Psoas muscle (tissue), 8 donors: ENCODE measurements around the gene ZNF654. TPM values are rescaled to one million over a fixed set of nuclear protein-coding genes. Genes with fewer than 3 reads are reported as not detected.
A peak's percentile ranks its signal among the peaks of the same experiment; 100 is the strongest.

Experiments used
- ATAC-seq, 4 donors: fragments of 200-7000 bp; cut with Tn5 transposase; one replicate each; pipeline ENCODE4 v1.9.1; 2020; ENCODE audit warnings: moderate library complexity in 3 of 4, mild to moderate bottlenecking in 2 of 4
- DNase-seq, 2 donors: peaks; one replicate each; pipeline ENCODE4 v3.0.0-alpha.2; 2020
- H3K27ac ChIP-seq: fragments of 200-600 bp; one replicate; pipeline ENCODE4 v1.8.0; 2022
- H3K27me3 ChIP-seq, 3 donors: fragments of 200-600 bp in 1 of 3; one replicate each; pipeline versions ENCODE4 v1.6.1 to v1.8.0; 2013 to 2022; ENCODE audit warnings: low read length in 2 of 3, mild to moderate bottlenecking in 2 of 3, moderate library complexity in 1 of 3; ENCODE audit not compliant: insufficient read depth in 3 of 3
- H3K36me3 ChIP-seq, 2 donors: fragments of 200-600 bp in 1 of 2; one replicate each; pipeline versions ENCODE4 v1.6.1 to v1.8.0; 2013 to 2022; ENCODE audit warnings: low read depth in 1 of 2, mild to moderate bottlenecking in 1 of 2, moderate library complexity in 1 of 2; ENCODE audit not compliant: insufficient read depth in 1 of 2
- H3K4me1 ChIP-seq: fragments of 200-600 bp; one replicate; pipeline ENCODE4 v1.8.0; 2022
- H3K4me3 ChIP-seq: fragments of 200-600 bp; one replicate; pipeline ENCODE4 v1.8.0; 2022; ENCODE audit warnings: mild to moderate bottlenecking
- H3K9me3 ChIP-seq: fragments of 200-600 bp; one replicate; pipeline ENCODE4 v1.8.0; 2022
- CTCF ChIP-seq: fragments of 200-600 bp; IDR thresholded peaks from one replicate; pipeline ENCODE4 v1.8.0; 2022; ENCODE audit warnings: antibody characterized with exemption
- WGBS, 3 donors: extraction: QIAGEN DNeasy Blood & Tissue Kit; methylation state at CpG; one replicate each; pipeline versions ENCODE4 v1.1.6 to v1.1.7; 2013; 5-methylcytosine and 5-hydroxymethylcytosine counted together
- intact Hi-C, 2 donors: fragments of 100-400 bp; cut with DNase I; formaldehyde crosslinking; loops; one replicate each; pipeline versions ENCODE4 v1.11.0 to v1.14.2; 2022
- polyA plus RNA-seq, 3 donors: library from polyadenylated mRNA; stranded (reverse); fragments of 200-250 nt; gene quantifications; one replicate each; pipeline ENCODE4 v1.2.3, GENCODE V29; 2013
- total RNA-seq, 4 donors: library from RNA; stranded (reverse); fragmentation: NEBNext Ultra II Directional in 2 of 4; extraction: Animal tissue kit (Norgen Biotek cat#: 25700) in 2 of 4; gene quantifications; one replicate each; pipeline versions ENCODE4 v1.2.1 to v1.2.4, GENCODE V29; 2021 to 2023
- donor health status: healthy with polysubstance abuse.
- donor health status: DM: no; HTN: no; CAD: no; lungs with moderate emphysema.
- donor health status: Bipolar disorder and iron deficiency.
- donor health status: healthy.
- donor health status: DM: yes; HTN: yes; CAD: no.
- donor health status: DM: no; HTN: no; CAD: no.
- donor health status: DM: no; HTN: no; CAD: no.
- donor health status: DM: yes; HTN: yes; CAD: no.

Gene ZNF654
- total and polyA plus RNA-seq, 7 donors: 2.6 to 10.7 (median 8.9) TPM

- intact Hi-C loops: no loop called here
- Histone ChIP-seq H3K27me3 (no peaks in the 10 kb centered on the region), H3K4me1 (peaks cover 20% of the 10 kb centered on the region), H3K4me3 (no peak overlapping the region), H3K9me3 (no peaks in the 10 kb centered on the region), H3K27ac (no peak overlapping the region), H3K36me3 (peaks cover 0 to 17% of the 10 kb centered on the region in 2 donors)
- no peak for DNase-seq
- TF ChIP-seq CTCF: no peak
- 72 to 76% (median 76%) methylated on average over 2 of the region's 2 CpGs for WGBS, 3 donors
- ATAC-seq: no peak
These were observed 23.8 kb downstream of the ZNF654 start for GRCh38 chr3:88082854-88083253.

- Histone ChIP-seq H3K4me3 (no peak overlapping the region), H3K27ac (no peak overlapping the region), H3K9me3 (no peaks in the 10 kb centered on the region), H3K4me1 (peaks cover 20% of the 10 kb centered on the region), H3K36me3 (peaks cover 0 to 25% of the 10 kb centered on the region in 2 donors), H3K27me3 (no peaks in the 10 kb centered on the region)
- DNase-seq (no peak), ATAC-seq (peak in 1 of 4 donors; percentile 33)
- intact Hi-C loops: no loop called here
- TF ChIP-seq CTCF: no peak
- 50 to 56% (median 52%) methylated on average over 2 of the region's 2 CpGs for WGBS, 3 donors
These were observed 25.0 kb downstream of the ZNF654 start for GRCh38 chr3:88084097-88084501.

GRCh38 chr3:88090681-88091080 is 31.6 kb downstream of the ZNF654 start:
- Histone ChIP-seq H3K4me1 (no peaks in the 10 kb centered on the region), H3K36me3 (peaks cover 0 to 28% of the 10 kb centered on the region in 2 donors), H3K27me3 (no peaks in the 10 kb centered on the region), H3K27ac (no peak overlapping the region), H3K4me3 (no peak overlapping the region), H3K9me3 (no peaks in the 10 kb centered on the region)
- intact Hi-C loops: no loop called here
- WGBS, 3 donors: 84 to 86% (median 84%) methylated on average over 4 of the region's 4 CpGs
- DNase-seq (no peak), ATAC-seq (no peak)
- TF ChIP-seq CTCF: no peak

- ATAC-seq (no peak), DNase-seq (no peak)
- intact Hi-C loops: no loop called here
- TF ChIP-seq CTCF: no peak
- H3K4me1 ChIP-seq: no peaks in the 10 kb centered on the region
- no peaks in the 10 kb centered on the region for H3K9me3 ChIP-seq
- no peaks in the 10 kb centered on the region for H3K27me3 ChIP-seq
- H3K4me3 ChIP-seq: no peak overlapping the region
- H3K27ac ChIP-seq: no peak overlapping the region
- H3K36me3 ChIP-seq: peaks cover 0 to 16% of the 10 kb centered on the region in 2 donors
These were observed 33.2 kb downstream of the ZNF654 start for GRCh38 chr3:88092270-88092669.

- H3K36me3 ChIP-seq: peaks cover 0 to 7% of the 10 kb centered on the region in 2 donors
- no peaks in the 10 kb centered on the region for H3K9me3 ChIP-seq
- no peaks in the 10 kb centered on the region for H3K4me1 ChIP-seq
- no peak overlapping the region for H3K27ac ChIP-seq
- H3K27me3 ChIP-seq: no peaks in the 10 kb centered on the region
- intact Hi-C loops: no loop called here
- WGBS, 3 donors: 84 to 96% (median 93%) methylated on average over 1 of the region's 1 CpG
- no peak for TF ChIP-seq CTCF
- no peak overlapping the region for H3K4me3 ChIP-seq
- DNase-seq: no peak
- ATAC-seq: no peak
These were observed 34.2 kb downstream of the ZNF654 start for GRCh38 chr3:88093266-88093665.
